Raji (cell line): ENCODE measurements around the gene PTCD2.

Experiments used
- POLR2A ChIP-seq: IDR thresholded peaks from 2 replicates; pipeline ENCODE4 v1.6.1; 2011; ENCODE audit warnings: low read depth, low read length, control low read depth; ENCODE audit not compliant: insufficient read depth

PTCD2 gene

GRCh38 chr5:72290356-72291133 is 29.6 kb upstream of the PTCD2 start:
- TF ChIP-seq POLR2A: no peak

- TF ChIP-seq POLR2A: no peak
Measured at GRCh38 chr5:72291601-72292000, 28.6 kb upstream of the PTCD2 start.

- no peak for TF ChIP-seq POLR2A
Measured at GRCh38 chr5:72292411-72292810, 27.8 kb upstream of the PTCD2 start.

- TF ChIP-seq POLR2A: no peak
Measured at GRCh38 chr5:72293495-72294055, 26.6 kb upstream of the PTCD2 start.

GRCh38 chr5:72294473-72294872 is 25.7 kb upstream of the PTCD2 start:
- no peak for TF ChIP-seq POLR2A

GRCh38 chr5:72295539-72295938 is 24.6 kb upstream of the PTCD2 start:
- no peak for TF ChIP-seq POLR2A

- TF ChIP-seq POLR2A: no peak
Measured at GRCh38 chr5:72296256-72296655, 23.9 kb upstream of the PTCD2 start.

GRCh38 chr5:72298711-72299110 is 21.5 kb upstream of the PTCD2 start:
- TF ChIP-seq POLR2A: no peak

GRCh38 chr5:72300590-72301339 is 19.4 kb upstream of the PTCD2 start:
- TF ChIP-seq POLR2A: no peak

- TF ChIP-seq POLR2A: peak; percentile 65
Measured at GRCh38 chr5:72301557-72301956, 18.6 kb upstream of the PTCD2 start.

- no peak for TF ChIP-seq POLR2A
Measured at GRCh38 chr5:72302171-72302570, 18.0 kb upstream of the PTCD2 start.

- TF ChIP-seq POLR2A: no peak
Measured at GRCh38 chr5:72305194-72306142, 14.7 kb upstream of the PTCD2 start.

GRCh38 chr5:72307573-72307967 is 12.6 kb upstream of the PTCD2 start:
- no peak for TF ChIP-seq POLR2A

- peak; percentile 98 for TF ChIP-seq POLR2A
Measured at GRCh38 chr5:72307968-72308852, 12.0 kb upstream of the PTCD2 start.

GRCh38 chr5:72308853-72309191 is 11.4 kb upstream of the PTCD2 start:
- TF ChIP-seq POLR2A: no peak

- no peak for TF ChIP-seq POLR2A
Measured at GRCh38 chr5:72313141-72313540, 7.0 kb upstream of the PTCD2 start.
